AG08396 (cell line): Measurements from ENCODE around the gene LRRC7.

ENCODE experiments used
- DNase-seq: peaks from one replicate; pipeline ENCODE4 v3.0.0; 2012; ENCODE audit warnings: low spot score, mixed read lengths

LRRC7 gene

DNA sequence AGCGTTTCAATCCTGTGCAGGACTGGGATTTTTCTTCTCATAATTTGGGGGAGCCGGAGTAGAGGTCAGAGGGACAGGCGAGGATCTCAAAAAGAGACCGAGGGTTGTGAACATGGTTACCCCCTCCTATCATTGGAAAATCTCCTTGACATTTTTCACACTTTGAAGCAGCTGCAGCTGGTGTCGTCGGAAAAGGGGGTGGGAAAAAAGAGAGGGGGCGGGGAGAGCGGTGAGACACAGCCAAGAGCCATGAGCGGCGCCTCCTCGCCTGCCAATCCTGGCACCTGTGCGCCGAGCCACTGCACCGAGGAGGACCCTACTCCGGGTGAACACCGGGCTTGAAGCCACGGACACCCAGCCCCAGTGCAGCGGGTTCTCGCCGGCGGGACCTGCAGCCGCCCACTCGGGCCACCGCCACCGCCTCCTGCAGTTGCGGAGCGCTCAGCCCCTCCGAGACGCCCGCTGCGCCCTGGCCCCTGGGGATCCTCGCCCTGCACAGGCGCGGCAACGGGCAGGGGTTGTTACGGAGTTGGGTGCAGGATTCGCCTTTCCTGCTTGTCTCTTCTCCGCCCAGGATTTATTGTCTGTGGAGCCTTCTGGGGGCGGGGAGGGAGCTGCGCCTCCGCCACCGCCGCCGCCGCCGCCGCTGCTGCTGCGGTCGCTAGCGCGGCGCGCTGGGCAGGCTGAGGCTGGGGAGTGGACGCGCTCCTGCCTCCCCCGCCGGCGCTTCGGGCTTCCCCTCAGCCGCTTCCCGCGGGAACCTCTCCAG, at the start of gene LRRC7:
Gene LRRC7, plus strand, starts transcription at position 271 of the 769 bp plus-strand sequence. CDS start 718 bp downstream, outside the sequence.
- peak; percentile 15 for DNase-seq

DNA sequence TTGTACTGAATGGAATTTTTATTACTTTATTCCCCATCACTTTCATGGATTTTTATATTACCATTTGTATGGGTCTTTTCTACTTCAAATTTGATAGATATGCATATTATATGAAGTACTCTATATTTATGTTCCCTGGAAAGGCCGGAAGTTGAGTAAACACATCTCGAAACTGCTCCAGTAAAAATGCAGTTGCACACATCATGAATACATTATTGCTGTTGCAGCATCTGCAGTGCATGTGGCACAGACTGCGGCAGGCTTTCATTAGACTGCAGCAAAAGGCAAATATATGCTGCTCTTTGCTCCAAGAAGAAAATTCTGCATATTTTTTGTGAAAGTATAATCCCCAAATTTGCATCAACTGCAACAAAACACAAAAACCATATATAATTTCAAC, 48.7 kb upstream of the LRRC7 start:
- DNase-seq, result no peak

DNA sequence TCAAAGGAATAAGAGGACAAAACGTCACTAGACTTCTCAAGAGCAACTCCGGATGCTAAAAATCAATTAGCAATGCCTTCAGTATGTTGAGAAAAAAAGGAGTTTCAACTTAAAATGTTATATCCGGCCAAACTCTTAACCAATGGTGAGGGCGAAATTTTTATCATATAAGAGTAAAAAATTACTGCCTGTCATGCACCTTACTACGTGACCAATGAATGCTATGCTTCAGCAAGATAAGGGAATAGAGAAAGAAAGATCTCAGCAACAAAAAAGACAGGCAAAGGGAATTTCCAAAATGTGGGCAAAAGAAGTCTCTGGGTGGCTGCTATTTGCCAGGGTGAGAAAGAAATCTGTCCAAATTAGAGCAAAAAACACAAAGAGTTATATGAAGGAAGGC, 47.4 kb upstream of the LRRC7 start:
- no peak for DNase-seq

DNA sequence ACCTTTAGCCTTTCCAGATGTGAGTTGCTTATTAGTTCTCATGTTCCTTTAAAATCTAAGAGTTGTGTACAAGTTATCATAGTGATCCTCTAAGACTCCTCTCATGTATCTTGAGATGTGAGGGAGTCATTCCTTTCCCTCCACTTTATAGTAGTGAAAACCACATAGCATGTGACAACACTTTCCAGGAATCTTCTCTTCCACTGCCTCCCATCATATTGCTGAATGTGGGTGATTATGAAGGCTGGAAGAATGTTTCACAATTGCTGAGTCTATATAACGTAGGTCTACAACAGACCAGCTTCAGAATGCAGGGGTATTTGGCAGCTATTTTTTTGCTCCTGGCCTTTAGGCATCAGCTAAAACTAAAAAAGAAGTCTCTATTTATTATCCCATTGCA, 44.7 kb upstream of the LRRC7 start:
- peak; percentile 4 for DNase-seq

DNA sequence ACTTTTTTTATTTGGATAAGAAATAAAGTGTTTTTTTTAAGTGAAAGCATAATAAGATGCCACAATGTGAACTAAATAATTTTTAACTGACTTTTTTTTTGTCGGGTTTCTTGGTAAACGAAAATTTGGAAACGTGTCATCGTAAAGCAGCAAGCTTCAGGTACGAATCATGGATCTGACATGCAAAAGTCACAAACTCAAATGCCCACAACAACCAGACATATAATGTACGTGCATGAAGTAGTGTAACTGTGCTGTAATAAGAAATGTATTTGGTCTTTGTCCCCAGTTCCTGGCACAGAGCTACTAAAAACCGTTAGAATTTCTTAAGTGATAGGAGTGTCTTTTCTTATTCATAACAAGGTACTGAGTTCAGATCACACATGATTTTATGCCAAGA, 44.3 kb upstream of the LRRC7 start:
- no peak for DNase-seq

DNA sequence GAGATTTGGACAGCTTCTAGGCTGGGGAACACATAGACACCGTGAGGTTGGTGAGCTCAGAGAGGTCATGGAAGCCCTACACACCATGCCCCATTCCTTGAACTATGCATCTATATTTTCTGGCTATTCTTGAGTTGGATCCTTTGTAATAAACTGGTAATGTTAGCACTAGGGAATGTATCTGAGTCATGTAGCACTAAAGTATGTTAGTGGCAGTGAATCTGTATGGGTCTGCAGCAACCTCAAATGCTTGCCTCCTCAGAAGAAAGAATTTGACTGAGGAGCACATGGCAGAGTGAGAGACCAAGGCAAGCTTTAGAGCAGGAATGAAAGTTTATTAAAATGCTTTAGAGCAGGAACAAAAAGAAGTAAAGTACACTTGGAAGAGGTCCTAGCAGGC, 43.7 kb upstream of the LRRC7 start:
- DNase-seq, result no peak

DNA sequence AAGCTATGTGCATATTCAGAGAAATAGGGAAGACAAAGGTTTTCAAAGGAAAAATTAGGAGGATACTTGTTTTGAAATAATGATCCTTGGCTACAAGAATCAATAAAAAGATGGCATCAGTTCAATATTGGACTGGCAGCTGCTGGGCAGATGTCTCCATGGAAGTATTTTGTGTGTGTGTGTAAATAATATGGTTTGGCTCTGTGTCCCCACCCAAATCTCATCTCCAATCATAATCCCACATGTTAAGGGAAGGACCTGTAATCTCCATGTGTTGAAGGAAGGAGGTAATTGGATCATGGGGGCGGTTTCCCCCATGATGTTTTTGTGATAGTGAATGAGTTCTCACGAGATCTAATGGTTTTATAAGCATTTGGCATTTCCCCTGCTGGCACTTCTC, 40.4 kb upstream of the LRRC7 start:
- DNase-seq, result no peak

DNA sequence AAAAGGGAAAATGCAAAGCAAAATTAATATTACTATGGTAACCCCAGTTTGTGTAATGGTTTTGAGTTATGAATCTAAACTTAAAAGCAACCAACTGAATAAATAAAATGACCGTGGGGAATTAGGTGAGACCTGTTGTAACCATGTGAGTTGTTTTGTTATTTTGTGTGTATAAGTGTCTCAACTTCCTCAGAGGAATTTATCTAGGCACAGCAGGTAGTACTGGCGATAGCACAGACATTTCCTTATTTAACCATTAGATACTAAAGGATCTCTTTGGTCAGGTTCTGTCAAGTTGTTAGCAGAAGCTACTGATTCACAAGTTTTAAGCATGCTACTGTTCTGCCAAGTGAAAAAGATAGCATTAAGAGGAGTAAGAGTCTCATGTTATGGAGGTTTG, 39.3 kb upstream of the LRRC7 start:
- DNase-seq, result no peak

DNA sequence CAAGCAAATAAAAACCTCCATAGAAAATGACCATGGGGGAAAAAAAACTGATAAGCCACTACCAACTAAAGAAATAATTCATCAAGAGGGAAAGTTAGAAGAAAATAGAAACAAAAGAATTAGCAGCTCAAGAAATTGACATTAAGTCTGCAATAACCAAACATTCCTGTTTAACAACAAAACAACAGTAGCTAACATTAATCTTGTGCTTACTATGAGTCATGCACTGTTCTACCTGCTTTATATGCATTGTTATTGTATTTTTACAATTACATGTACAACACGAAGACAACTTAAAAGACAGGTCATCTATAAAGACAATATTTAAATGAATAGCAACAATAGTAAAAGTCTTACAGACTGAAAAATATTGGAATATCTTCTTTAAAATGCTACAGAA, 34.4 kb upstream of the LRRC7 start:
- DNase-seq, result no peak

DNA sequence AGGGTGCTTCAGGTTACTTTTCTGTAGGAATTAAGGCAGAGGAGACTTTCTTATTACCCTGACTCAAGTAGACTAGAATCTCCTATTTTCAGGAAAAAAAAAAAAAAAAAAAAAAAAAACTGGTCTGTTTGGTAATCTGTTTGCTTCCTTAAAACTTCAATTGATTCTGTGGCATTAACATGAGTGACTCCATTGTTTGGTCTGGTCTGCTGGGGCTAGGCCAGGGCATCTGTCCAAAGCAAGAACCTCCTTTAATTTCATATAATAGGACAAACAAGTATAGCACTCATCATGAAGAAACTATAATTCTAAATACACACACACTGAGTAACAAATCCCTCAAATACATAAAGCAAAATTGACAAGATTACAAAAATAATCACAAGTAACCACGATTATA, 32.9 kb upstream of the LRRC7 start:
- no peak for DNase-seq

DNA sequence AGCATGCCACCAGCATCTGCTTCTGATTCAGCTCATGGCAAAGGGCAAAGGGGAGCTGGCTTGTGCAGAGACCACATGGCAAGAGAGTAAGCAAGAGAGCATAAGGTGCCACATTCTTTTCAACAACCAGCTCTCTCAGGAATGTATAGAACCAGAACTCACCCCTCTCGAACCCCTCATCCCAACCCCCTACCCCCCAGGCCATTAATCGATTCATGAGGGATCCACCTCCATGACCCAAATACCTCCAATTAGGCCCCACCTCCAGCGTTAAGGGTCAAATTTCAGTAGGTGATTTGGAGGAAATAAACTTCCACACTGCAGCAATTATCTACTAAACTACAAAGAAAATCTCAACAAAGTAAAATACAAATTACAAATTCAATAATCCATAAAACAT, 32.2 kb upstream of the LRRC7 start:
- no peak for DNase-seq

DNA sequence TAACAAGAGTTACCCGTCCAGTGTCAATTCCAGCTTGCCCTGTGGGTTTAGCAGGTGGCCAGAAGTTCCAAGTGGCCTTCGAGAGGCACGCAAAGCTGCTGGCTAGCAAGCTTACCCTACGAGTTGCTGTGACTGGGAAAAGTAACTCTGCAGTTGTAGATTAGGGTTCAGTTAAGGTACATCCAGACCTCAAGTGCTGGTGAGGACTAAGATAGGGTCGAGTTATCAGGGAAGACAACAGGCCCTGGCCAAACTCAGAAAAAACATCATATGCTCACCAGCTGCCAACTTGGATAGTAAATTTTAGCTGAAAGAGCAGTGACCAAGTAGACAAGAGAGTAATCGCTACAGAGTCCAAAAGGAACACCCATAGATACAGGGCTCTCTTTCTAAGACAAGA, 27.7 kb upstream of the LRRC7 start:
- DNase-seq, result no peak

DNA sequence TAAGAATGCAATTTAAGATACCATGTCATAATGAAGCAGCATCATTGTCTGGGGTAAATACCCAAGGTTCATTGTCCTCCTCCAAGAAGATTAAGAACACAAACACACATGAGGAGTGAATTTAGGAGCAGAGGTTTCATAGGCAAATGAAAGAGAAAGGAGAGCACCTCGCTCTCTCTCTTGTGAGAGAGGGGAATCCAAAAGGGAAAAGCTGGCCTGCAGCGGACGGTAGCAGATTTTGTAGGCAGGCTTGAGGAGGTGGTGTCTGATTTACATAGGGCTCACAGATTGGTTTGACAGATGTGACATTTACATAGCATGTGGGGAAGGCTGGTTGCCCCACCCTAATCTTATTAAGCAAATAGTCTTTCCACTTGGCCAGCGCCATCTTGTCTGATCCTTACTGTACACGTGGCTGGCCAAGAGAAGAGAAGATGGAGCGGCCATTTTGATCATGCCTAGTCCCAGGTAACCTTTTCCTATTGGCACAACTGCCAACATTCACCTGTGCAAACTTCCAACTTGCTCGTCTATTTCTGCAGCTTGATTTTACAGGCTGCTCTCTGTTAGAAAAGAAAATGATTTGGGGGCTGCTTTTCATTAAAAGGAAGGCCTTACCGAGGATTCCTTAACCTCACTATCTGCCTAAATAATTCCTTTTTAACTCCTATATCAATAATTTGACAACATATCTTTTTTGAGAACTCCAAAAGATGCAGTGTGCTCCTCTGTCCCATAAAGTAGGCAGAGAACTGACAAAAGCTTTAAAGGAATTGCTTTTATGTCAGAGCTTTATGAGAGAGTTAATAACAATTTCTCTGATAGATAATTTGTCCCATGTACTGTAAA, 16.0 kb upstream of the LRRC7 start:
- no peak for DNase-seq

DNA sequence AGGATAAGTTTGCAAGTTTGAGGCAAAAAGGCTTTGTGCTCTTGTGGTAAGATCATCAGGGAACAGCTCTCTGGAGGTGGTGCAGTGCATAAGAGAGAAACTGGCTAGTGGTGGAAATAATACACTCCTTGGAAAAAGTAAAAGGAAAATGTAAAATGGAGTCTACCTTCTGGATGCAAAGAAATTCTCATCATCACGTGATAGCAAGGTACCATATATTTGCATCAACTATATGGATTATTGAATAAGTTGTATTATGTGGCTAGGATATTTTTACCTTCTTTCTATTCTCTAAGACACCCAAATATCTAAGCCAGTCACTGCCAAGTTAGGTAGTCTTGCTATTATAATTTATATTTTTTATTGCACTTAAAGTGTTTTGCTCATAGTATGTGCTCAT, 14.0 kb upstream of the LRRC7 start:
- DNase-seq, result no peak

DNA sequence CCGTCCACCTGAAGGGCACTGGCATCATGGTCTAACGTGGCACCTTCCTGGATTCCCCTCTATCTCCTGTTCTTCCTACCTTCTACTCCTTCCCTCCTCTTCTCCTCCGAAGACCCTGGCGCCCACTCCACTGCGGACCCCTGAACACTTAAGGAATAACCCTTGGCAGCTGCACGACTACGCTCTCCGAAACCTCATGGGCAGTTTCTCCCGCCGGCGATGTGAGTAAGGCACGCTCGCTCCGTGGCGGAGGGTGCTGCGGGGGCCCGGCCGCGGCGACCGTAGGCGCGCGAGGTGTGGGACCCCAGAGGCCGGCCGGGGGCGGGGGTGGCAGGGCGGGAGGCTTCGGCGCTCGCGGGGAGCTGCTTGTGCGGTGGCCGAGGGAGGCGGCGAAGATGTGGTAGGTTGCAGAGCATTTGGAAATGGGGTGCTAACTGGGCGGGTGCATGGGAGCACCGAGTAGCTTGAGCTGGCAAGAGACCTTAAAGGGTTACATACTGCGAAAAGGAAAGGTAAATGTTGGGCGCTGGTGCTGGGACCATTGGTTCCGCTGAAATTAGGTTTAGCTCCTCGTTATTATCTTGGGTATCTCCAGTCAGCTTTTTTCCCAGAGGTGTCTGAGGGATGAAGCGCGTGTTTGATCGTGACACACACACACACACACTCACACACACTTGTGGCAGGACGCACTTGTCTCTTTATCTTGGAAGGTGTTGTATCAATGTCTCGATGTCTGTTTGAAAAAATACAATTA, 876 bp downstream of the LRRC7 start:
- DNase-seq, result peak; percentile 5

DNA sequence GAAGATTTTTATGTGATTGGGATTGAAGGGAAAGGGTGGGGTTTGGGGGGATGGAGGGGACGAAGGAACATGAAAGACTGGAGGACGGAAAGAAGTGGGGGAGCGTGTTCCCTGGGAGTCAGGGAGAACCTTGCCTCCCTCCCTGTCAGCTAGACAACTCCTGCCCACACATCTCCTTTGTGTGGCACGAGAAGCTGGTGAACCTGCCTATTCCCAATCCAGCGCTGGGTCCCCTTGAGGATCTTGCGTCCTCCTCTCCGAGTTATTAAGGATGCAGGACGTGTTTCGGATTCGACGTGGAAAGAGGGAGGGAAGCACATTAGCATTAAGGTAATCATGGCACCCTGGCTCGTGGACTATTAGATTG, 1.4 kb downstream of the LRRC7 start:
- DNase-seq, result no peak

DNA sequence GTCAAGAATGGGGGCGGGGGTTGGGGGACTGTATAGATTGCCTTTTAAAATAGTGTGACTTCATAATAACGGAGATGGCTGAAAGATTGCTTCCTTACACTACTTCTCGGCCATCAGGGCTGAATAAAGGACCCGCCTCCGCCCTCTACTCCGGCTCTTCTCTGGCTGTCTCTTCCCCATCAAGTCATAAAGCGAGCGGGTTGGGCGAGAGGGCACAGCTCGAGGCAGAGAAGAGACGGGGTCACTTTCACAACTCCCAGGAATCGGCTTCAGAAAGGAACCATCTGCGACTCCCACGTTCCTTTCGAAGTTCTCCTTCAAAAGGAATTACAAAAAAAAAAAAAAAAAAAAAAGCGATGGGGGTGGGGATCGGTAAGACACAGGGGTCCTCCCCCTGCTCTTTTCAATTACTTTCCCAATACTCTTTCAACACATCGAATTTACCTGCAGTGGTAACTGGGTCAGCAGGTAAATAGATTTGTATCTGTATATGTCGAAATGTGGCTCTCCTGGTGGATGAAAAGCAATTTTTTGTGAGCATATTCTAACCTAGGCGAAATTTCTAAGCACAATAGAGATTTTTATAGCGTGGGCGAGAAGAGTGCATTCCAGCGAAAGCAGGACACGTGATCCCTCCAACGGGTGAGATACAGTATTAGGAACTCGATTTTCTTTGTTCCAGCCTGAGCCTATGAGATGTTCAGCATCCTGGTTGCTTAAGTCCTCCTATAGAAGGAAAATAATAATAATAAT, 2.0 kb downstream of the LRRC7 start:
- peak; percentile 1 for DNase-seq

DNA sequence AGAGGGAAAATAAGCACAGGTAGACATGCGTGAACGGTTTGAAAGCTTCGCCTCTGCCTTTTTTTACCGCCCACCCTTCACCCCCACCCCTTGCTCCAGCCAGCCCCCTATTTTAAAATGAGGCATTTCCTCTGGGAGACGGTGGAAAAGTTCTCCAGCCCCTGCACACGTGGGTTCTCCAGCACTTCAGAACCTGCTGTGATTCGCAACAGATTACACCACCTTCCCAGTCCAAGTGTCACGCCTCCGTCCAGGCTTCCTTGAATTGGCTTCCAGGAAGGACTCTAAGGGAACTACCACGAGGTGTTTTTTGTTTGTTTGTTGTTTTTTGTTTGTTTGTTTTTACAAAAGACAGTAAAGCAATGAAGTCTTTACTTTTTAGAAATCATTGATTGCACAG, 2.6 kb downstream of the LRRC7 start:
- no peak for DNase-seq

DNA sequence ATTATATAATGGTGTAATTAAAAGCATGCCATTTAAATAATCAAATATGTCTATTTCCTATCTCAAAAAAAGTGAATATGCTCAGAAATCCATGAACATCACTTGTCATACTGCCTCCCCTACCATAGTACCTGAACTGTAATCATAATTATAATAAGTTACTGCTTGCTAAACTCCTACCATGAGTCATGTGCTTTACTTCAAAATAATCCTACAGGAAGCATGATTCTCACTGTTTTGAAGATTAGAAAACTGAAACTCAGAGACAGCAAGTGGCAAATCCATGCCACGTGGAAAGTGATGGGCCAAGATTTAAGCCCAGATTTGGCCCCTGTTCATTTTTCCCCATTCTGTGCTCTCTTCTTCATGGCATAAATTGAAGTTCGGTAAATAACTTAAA, 5.2 kb downstream of the LRRC7 start:
- no peak for DNase-seq

DNA sequence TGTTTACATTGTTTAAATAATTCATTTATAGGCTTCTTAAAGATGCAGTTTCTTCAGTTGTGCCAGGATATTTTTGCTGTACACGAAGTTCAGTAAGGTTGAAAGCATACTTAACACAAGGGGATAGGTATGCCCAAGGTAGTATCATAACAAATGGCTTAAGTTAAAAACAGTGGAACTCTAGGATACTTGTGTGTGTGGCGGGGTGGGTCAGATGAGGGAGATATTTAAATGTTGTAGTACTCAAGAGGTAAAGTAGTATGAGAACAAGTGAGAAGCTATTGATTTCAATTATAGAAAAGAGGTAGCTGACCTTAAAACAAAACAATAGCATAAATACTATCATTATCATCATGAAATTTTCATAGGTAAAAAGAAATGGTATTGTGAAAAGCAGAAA, 6.2 kb downstream of the LRRC7 start:
- DNase-seq, result no peak

DNA sequence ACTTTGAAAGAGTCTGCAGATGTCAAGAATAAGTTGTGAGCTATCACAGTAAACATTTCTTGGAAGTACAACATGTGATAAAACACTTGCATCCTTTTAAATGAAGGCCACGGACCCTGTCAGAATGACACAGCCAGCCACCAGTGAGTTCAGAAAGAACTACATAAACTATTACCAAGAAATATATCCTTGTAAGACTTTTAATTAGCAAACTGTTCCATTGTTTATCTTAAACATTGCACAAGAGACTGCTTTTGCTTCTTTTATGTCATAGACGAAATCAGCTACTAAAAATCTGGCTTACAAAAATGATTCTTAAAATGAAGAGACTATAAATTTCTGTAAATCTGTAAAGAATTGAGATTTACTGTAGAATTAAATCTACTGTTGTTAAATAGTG, 17.9 kb downstream of the LRRC7 start:
- no peak for DNase-seq

DNA sequence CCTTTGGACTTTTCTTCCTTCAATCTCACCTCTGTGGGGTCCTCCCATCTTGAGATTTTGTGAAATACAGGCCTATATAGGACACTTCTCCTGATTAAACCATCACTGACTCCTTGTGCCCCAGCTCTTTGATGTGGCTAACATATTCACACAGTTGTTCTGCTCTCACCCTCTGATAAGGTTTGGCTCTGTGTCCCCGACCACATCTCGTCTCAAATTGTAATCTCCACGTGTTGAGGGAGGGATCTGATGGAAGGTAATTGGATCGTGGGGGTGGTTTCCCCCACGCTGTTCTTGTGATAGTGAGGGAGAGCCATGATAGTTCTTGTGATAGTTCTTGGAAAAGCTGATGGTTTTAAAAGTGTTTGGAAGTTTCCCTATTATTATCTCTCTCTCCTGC, 19.7 kb downstream of the LRRC7 start:
- no peak for DNase-seq
